HG02678 (cell line): ENCODE results near the gene R3HDM1.
"Not testable (repeated sequence)": the region's sequence is repeated elsewhere in the genome, so short reads cannot be mapped to it uniquely, and the experiment has no call there.

Source experiments
- ATAC-seq: cut with Tn5 transposase; IDR thresholded peaks from one replicate; pipeline ENCODE4 v1.9.1; 2021; ENCODE audit warnings: mild to moderate bottlenecking, moderate library complexity; ENCODE audit not compliant: unreplicated experiment

The R3HDM1 gene

GRCh38 chr2:135637456-135638087, 106.3 kb downstream of the R3HDM1 start:
- peak; percentile 73 for ATAC-seq

- no peak for ATAC-seq
Measured at GRCh38 chr2:135638825-135639224, 107.5 kb downstream of the R3HDM1 start.

GRCh38 chr2:135641156-135642068, 110.1 kb downstream of the R3HDM1 start:
- no peak for ATAC-seq

- ATAC-seq: no peak
Measured at GRCh38 chr2:135647836-135648579, 116.7 kb downstream of the R3HDM1 start.

GRCh38 chr2:135650721-135651120, 119.4 kb downstream of the R3HDM1 start:
- no peak for ATAC-seq

GRCh38 chr2:135651717-135652116, 120.4 kb downstream of the R3HDM1 start:
- no peak for ATAC-seq

GRCh38 chr2:135654239-135654638, 123.0 kb downstream of the R3HDM1 start:
- not testable (repeated sequence) for ATAC-seq

- no peak for ATAC-seq
Measured at GRCh38 chr2:135657806-135658582, 126.7 kb downstream of the R3HDM1 start.

GRCh38 chr2:135662088-135662487, 130.8 kb downstream of the R3HDM1 start:
- ATAC-seq: no peak

- ATAC-seq: no peak
Measured at GRCh38 chr2:135663148-135663700, 131.9 kb downstream of the R3HDM1 start.

GRCh38 chr2:135664623-135665068, 133.4 kb downstream of the R3HDM1 start:
- ATAC-seq: peak; percentile 83

- no peak for ATAC-seq
Measured at GRCh38 chr2:135667045-135667444, 135.8 kb downstream of the R3HDM1 start.

- ATAC-seq: no peak
Measured at GRCh38 chr2:135674453-135674852, 143.2 kb downstream of the R3HDM1 start.

GRCh38 chr2:135676031-135676430, 144.7 kb downstream of the R3HDM1 start:
- ATAC-seq: no peak

- ATAC-seq: no peak
Measured at GRCh38 chr2:135679125-135679524, 147.8 kb downstream of the R3HDM1 start.

- no peak for ATAC-seq
Measured at GRCh38 chr2:135685361-135685760, 154.1 kb downstream of the R3HDM1 start.

- no peak for ATAC-seq
Measured at GRCh38 chr2:135688978-135689377, 157.7 kb downstream of the R3HDM1 start.

GRCh38 chr2:135689679-135690078, 158.4 kb downstream of the R3HDM1 start:
- no peak for ATAC-seq

GRCh38 chr2:135694711-135695110, 163.4 kb downstream of the R3HDM1 start:
- ATAC-seq: no peak

GRCh38 chr2:135698838-135699237, 167.6 kb downstream of the R3HDM1 start:
- ATAC-seq: no peak
